Esophagus muscularis mucosa (tissue), 3 donors: ENCODE measurements around the gene PLCB2.

Experiments used
- POLR2A ChIP-seq: fragments of 450-650 bp; IDR thresholded peaks from one replicate; pipeline ENCODE4 v1.6.1; 2017; ENCODE audit warnings: antibody characterized with exemption, moderate library complexity, mild to moderate bottlenecking, low read depth
- POLR2AphosphoS5 ChIP-seq, 2 donors: sonication (generic); formaldehyde crosslinking; IDR thresholded peaks; one replicate each; pipeline ENCODE4 v1.6.1; 2017; ENCODE audit warnings: antibody characterized with exemption in 2 of 2
- TF ChIP-seq, protein P1 (sequence below), 3 experiments: fragments of 200-600 bp in 2 of 3; fragments of 450-650 bp in 1 of 3; sonication (generic) in 2 of 3; IDR thresholded peaks; one replicate each; pipeline ENCODE4 v1.5.1; 2017 to 2019; ENCODE audit warnings: antibody characterized with exemption in 3 of 3, mild to moderate bottlenecking in 2 of 3, moderate library complexity in 1 of 3

DNA sequence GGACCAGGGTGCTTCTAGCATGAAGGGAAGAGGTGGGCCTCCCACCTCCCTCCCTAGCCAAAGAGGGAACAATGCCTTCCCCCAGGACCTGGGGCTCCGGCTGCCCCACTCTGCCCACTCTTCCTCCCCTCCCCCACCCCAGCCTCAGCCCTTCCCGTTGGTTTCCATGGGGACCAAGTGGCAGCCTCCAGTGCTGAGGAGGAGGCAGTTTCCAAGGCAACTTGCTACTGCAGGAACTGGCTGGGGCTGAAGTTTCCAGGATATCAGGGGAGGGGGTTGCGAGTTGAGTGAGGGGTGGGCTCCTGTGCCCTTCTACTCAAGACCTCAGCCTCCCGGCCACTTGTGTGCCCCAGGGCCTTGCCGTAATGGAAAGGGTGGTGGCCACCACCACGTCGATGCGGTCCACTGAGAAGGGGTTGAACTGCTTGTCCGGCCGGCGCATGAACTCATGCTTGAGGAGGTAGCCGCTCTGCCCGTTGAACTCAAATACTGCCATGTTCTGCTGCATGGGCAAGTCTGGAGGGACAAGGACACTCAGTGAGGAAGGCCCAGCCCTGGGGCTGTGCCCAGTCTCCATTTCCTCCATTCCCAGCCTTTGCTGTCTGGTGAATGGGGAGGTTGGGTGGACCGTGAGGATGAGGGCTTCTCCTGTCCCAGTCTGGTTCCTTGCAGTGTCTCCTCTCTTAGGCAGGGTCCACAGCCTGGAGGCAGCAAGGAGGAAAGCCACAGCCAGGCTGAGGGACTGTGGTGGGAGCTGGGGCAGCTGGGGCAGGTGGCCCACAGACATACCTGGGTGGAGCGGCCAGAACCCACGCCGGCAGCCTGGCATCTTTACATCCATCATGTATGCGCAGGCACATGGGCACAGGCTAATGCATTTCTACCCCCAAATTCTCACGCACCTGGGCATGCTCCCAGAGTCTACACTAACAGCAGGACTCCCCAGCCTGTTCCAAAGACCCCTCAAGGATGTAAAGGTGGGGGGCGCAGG lies 13.5 kb downstream of the PLCB2 start:
- TF ChIP-seq, protein P1, sequence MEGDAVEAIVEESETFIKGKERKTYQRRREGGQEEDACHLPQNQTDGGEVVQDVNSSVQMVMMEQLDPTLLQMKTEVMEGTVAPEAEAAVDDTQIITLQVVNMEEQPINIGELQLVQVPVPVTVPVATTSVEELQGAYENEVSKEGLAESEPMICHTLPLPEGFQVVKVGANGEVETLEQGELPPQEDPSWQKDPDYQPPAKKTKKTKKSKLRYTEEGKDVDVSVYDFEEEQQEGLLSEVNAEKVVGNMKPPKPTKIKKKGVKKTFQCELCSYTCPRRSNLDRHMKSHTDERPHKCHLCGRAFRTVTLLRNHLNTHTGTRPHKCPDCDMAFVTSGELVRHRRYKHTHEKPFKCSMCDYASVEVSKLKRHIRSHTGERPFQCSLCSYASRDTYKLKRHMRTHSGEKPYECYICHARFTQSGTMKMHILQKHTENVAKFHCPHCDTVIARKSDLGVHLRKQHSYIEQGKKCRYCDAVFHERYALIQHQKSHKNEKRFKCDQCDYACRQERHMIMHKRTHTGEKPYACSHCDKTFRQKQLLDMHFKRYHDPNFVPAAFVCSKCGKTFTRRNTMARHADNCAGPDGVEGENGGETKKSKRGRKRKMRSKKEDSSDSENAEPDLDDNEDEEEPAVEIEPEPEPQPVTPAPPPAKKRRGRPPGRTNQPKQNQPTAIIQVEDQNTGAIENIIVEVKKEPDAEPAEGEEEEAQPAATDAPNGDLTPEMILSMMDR (IDR thresholded peaks at IDR 0.05): no peak
- TF ChIP-seq POLR2AphosphoS5 (IDR thresholded peaks at IDR 0.05) (no peak), POLR2A (no peak)
